Measurements from ENCODE around the gene PEDS1.

GRCh38 chr20:50144362-50144761 is 9.2 kb downstream of the PEDS1 start:
- TF ChIP-seq EZH2 (IDR thresholded peaks at IDR 0.05; ENCODE audit: insufficient read depth, poor library complexity, severe bottlenecking) (no peak), EZH2phosphoT487 (IDR thresholded peaks at IDR 0.05; ENCODE audit: insufficient read depth, low read depth) (no peak)
